HFFc6 (cell line): ENCODE results near the gene CACNA1D. TPM values are rescaled to one million over a fixed set of nuclear protein-coding genes. Genes with fewer than 3 reads are reported as not detected.

Experiments used
- DNase-seq: peaks from one replicate; pipeline ENCODE4 v3.0.0-alpha.2; 2018
- H3K27ac Mint-ChIP-seq: 2 replicates; pipeline ENCODE4 v1.8.0; 2020; ENCODE audit warnings: mild to moderate bottlenecking, mixed read lengths
- H3K27me3 Mint-ChIP-seq: 2 replicates; pipeline ENCODE4 v1.8.0; 2021; ENCODE audit warnings: mild to moderate bottlenecking, moderate library complexity, mixed read lengths; ENCODE audit not compliant: insufficient read depth
- H3K36me3 Mint-ChIP-seq: 2 replicates; pipeline ENCODE4 v1.8.0; 2021; ENCODE audit warnings: low read depth, mixed read lengths
- H3K4me1 Mint-ChIP-seq: 2 replicates; pipeline ENCODE4 v1.8.0; 2020; ENCODE audit warnings: low read depth, mixed read lengths
- H3K4me3 Mint-ChIP-seq: 2 replicates; pipeline ENCODE4 v1.8.0; 2020; ENCODE audit warnings: mild to moderate bottlenecking, moderate library complexity, mixed read lengths
- H3K9me3 Mint-ChIP-seq: 2 replicates; pipeline ENCODE4 v1.8.0; 2020; ENCODE audit warnings: mild to moderate bottlenecking, mixed read lengths
- total RNA-seq, 6 experiments: library from RNA; stranded (reverse); fragmentation: NEBNext Ultra II Directional; extraction: Animal tissue kit (Norgen Biotek cat#: 25700); gene quantifications; 2 replicates in 1 of 6; 3 replicates in 5 of 6; pipeline ENCODE4 v1.2.3, GENCODE V29; 2021
- TF ChIP-seq, protein P1 (sequence below): fragments of 200-600 bp; sonication (generic); IDR thresholded peaks from 2 replicates; pipeline ENCODE4 v1.5.0; 2021; ENCODE audit warnings: antibody characterized with exemption, mild to moderate bottlenecking

CACNA1D gene
- total RNA-seq, 6 experiments from 2014 or later: 0.09 TPM; not detected in 5

DNA sequence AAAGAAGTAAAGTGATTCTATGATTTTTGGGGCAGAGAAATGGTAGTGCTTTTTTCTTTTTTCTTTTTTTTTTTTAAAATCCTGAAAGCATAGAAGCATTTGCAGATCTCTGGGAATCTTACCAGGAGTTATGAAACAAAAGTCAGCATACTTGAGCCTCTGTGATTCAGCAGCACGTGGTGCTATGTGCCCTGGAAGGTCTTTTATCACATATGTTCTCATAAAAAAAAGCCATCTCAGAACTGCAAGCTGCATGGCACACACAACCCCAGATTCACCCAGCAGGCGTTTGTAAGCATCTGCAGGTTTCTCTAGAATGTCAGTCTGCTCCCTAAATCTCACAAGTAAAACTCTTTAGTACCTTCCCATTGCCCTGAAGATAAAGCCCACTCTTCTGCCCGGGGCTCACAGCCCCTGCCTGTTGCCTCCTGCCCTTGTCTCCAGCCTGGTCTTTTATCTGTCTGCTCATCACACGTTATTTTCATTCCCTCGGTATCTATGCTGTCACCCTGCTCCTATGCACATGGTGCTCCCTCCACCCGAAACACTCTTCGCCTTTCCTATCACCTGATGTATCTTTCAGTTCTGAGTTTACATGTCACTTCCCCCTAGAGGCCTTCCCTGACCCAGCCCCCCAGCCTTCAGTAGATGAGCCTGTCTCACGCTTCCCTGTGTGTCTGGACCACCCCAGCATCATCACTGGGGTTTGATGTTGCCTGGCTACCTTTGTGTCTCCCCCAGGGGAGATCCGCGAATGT is 279.4 kb downstream of the CACNA1D start:
- Mint-ChIP-seq H3K4me1 (peaks cover 43% of the 10 kb centered on the region), H3K27ac (peak overlapping the region; percentile 69), H3K36me3 (no peaks in the 10 kb centered on the region), H3K27me3 (peaks cover 11% of the 10 kb centered on the region), H3K4me3 (peak overlapping the region; percentile 27), H3K9me3 (no peaks in the 10 kb centered on the region)
- DNase-seq: peak; percentile 82
- TF ChIP-seq, protein P1, sequence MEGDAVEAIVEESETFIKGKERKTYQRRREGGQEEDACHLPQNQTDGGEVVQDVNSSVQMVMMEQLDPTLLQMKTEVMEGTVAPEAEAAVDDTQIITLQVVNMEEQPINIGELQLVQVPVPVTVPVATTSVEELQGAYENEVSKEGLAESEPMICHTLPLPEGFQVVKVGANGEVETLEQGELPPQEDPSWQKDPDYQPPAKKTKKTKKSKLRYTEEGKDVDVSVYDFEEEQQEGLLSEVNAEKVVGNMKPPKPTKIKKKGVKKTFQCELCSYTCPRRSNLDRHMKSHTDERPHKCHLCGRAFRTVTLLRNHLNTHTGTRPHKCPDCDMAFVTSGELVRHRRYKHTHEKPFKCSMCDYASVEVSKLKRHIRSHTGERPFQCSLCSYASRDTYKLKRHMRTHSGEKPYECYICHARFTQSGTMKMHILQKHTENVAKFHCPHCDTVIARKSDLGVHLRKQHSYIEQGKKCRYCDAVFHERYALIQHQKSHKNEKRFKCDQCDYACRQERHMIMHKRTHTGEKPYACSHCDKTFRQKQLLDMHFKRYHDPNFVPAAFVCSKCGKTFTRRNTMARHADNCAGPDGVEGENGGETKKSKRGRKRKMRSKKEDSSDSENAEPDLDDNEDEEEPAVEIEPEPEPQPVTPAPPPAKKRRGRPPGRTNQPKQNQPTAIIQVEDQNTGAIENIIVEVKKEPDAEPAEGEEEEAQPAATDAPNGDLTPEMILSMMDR: no peak

DNA sequence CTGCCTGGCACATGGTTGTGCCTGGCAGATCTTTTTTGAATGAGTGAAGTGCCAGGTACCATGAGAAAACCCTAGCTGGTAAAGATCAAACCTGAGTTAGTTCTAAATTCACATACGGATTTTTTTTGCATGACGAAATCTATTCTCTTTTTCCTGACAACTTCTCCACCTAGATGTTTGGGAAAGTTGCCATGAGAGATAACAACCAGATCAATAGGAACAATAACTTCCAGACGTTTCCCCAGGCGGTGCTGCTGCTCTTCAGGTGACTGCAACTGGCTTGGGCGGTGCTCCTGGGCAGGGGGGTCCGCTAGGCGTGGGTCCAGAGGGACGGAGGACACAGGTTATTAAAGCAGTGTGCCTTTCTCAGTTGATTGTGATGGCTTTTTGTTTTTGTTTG is 280.0 kb downstream of the CACNA1D start:
- H3K36me3 Mint-ChIP-seq: no peaks in the 10 kb centered on the region
- TF ChIP-seq, protein P1: no peak
- no peak for DNase-seq
- H3K27me3 Mint-ChIP-seq: peaks cover 7% of the 10 kb centered on the region
- no peaks in the 10 kb centered on the region for H3K9me3 Mint-ChIP-seq
- H3K27ac Mint-ChIP-seq: peak overlapping the region; percentile 69; the same call in 1 of the 2 replicates
- H3K4me3 Mint-ChIP-seq: no peak overlapping the region
- peaks cover 43% of the 10 kb centered on the region for H3K4me1 Mint-ChIP-seq

DNA sequence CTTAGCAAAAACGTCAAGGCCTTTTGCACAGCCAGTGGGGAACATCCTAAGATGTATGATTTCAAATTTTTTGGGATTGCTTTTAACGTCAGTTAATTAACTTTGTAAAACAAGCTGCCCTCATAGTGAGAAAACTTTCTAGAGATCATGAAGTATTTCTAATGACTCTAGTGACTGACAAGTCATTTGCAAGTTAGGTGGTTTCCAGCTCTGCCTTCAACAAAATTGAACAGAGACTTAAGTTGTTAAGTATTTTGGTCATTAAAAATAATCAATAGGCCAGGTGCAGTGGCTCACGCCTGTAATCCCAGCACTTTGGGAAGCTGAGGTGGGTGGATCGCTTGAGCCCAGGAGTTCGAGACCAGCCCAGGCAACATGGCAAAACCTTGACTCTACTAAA is 280.6 kb downstream of the CACNA1D start:
- H3K9me3 Mint-ChIP-seq: no peaks in the 10 kb centered on the region
- H3K27me3 Mint-ChIP-seq: peaks cover 2% of the 10 kb centered on the region
- no peak for DNase-seq
- no peak overlapping the region for H3K4me3 Mint-ChIP-seq
- no peak overlapping the region for H3K27ac Mint-ChIP-seq
- H3K4me1 Mint-ChIP-seq: peaks cover 43% of the 10 kb centered on the region
- TF ChIP-seq, protein P1: no peak
- no peaks in the 10 kb centered on the region for H3K36me3 Mint-ChIP-seq

DNA sequence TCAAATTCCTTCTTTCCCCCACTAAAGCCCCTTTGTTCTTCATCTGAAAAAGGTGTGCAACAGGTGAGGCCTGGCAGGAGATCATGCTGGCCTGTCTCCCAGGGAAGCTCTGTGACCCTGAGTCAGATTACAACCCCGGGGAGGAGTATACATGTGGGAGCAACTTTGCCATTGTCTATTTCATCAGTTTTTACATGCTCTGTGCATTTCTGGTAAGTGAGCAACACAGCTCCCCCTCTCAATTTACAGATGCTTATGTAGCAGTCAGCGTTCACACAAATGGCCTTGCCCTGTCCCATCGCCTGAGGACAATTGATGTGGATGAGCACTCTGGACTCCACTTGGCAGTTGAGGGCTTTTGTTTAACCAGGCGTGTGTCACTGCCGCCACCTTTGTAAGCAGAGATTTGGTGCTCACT is 281.4 kb downstream of the CACNA1D start:
- no peak overlapping the region; the same call in 1 of the 2 replicates for H3K4me3 Mint-ChIP-seq
- H3K36me3 Mint-ChIP-seq: no peaks in the 10 kb centered on the region
- H3K4me1 Mint-ChIP-seq: peaks cover 43% of the 10 kb centered on the region
- no peak overlapping the region; the same call in 1 of the 2 replicates for H3K27ac Mint-ChIP-seq
- peak; percentile 34 for DNase-seq
- H3K27me3 Mint-ChIP-seq: no peaks in the 10 kb centered on the region; the same call in none of the 2 replicates
- TF ChIP-seq, protein P1: no peak
- no peaks in the 10 kb centered on the region for H3K9me3 Mint-ChIP-seq

DNA sequence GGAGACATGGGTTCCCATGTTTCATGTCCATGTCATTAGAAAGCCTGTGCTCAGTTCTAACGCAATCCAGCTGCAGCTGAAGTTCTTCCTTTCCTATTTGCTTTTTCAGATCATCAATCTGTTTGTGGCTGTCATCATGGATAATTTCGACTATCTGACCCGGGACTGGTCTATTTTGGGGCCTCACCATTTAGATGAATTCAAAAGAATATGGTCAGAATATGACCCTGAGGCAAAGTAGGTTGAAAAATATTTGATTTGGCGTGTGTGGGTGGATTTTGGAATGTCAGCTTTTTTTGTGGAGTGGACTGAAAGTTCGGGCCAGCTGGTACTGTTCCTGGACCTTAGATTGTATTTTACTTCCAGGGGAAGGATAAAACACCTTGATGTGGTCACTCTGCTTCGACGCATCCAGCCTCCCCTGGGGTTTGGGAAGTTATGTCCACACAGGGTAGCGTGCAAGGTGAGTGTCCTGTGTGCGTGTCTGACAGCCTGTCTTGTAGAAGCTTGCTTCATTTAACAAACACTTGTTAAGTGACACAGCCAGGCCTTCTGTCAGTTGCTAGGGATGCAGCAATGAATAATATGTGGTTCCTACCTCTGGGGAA is 282.2 kb downstream of the CACNA1D start:
- H3K4me1 Mint-ChIP-seq: peaks cover 43% of the 10 kb centered on the region
- TF ChIP-seq, protein P1: no peak
- peaks cover 3% of the 10 kb centered on the region for H3K27me3 Mint-ChIP-seq
- H3K27ac Mint-ChIP-seq: peak overlapping the region; percentile 23
- H3K36me3 Mint-ChIP-seq: no peaks in the 10 kb centered on the region
- no peaks in the 10 kb centered on the region for H3K9me3 Mint-ChIP-seq
- H3K4me3 Mint-ChIP-seq: no peak overlapping the region
- peak; percentile 6 for DNase-seq
